Activated CD4-positive, alpha-beta T cell treated with anti-CD3 and anti-CD28 coated beads, Interleukin-2, amount 50 U/mL, for 16 hours (primary cell): Measurements from ENCODE around the gene PLLP.
"Not testable (repeated sequence)": the region's sequence is repeated elsewhere in the genome, so short reads cannot be mapped to it uniquely, and the experiment has no call there.

Source experiments
- DNase-seq: peaks from one replicate; pipeline ENCODE4 v3.0.0-alpha.2; 2020

The PLLP gene

DNA sequence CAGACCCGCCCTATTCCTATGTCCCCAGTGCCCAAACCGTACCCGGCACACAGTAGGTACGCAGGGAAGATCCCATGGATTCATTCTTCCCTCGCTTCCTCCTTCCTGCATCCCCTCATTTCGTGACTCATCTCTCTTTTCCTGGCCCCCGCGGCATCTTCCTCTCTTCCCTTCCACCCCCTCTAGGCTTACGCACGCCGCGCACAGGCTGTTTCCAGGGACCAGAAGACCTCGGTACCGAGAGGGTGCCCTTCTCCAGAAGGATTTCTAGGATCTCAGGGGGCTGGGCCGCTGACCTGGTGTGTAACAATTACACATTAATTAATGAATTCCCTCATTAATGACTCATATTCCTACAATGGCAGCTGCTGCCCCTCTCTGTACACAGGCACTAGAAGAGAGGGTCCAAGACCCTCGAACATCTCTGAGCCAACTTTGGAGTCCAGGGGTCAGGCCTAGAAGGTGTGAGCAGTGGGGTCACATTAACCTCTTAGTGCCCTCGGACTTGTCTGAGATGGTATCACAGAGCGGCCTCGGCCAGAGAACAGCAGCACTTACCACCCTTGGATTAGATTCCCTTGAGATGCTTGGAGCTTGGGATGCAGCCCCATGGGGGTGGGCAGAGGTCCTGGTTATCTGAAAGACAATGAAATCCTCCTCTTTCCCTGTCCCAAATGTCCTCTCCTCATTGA lies 16.8 kb upstream of the PLLP start:
- DNase-seq = no peak

DNA sequence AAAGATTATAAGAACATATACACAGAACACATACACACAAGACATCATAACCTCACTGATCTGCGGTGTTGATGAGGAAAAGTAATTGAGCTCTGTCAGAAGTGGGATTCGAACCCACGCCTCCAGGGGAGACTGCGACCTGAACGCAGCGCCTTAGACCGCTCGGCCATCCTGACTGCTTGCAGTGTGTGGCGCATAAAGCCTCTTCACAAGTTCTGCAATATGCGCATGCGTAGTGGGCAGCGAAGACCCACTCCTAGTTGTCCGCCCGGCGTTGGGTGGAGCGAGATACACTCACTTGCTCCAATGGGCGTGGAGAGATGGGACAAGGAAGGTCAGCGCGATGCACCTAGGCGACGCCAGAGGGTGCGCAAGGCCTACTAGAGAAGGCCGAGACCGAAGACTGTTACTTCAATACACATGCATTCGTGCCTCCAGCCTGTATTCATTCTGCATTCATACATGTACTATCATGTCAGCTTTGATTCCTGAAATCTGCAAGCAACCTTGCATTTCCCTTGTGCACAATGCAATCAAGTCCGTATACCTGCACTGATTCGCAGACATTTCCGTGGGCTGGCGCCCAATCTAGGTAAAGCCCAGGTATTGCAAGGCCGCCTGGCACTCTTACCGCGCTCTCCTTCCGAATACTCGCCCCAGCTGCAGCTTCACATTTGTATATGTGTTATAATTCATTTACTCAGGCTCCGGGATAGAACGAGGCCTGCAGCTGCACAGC lies 16.1 kb upstream of the PLLP start:
- DNase-seq = peak; percentile 99

DNA sequence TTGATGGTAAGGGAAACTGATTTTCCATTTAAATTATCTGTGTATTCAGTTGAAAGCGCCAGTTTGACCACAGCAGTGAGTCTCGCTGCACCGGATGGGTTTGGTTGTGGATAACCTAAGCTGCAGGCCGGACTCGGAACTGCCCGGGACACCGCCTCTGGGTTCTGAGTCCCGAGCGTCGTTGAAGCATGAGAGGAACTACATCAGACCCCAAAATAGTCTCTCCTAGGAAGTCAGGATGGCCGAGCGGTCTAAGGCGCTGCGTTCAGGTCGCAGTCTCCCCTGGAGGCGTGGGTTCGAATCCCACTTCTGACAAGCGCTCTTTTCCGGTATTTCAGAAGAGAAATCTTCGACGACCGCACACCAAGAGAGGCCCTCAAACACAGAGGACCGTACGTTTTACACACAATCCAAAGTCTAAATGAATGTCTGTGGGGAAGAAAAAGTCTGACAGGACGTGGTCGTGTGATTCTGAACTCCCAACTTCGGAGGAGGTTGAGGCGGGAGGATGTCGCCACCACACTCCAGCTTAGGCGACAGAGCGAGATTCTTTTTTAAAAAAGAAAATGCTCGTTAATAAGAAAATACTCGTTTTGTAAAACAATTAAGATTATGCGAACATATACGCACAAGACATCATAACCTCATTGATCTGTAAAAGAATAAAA lies 15.4 kb upstream of the PLLP start:
- DNase-seq = peak; percentile 93

DNA sequence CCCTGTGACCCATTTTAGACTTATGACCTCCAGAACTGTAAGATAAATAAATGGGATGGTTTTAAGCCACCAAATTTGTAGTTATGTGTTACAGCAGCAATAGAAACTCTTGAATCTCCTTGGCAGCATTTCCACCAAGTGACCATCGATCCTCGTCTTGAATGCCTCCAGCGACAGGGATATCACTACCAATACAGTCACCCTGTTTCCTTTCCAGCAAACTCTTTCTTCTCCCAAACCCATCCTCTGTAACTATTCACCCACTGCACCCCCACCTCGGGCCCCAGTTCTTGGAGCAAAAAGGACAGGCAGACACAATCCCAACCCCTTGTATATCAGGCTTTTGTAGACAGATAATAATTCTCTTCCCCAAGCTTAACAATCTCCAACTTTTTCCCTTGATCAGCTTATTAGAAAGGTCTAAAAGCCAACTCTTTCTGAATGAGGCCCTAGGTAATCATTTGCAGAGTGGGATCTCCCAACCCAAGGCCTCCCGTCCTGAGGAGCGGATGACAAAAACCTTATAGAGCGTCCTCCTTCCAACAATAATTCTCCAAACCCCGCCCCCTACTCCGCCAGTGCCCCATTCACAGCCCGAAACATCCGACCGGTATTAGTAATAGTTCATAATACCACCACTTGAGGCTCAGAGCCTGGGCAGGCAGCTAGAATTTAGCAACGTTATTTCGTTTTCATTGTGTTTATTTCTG lies 14.7 kb upstream of the PLLP start:
- DNase-seq = no peak

DNA sequence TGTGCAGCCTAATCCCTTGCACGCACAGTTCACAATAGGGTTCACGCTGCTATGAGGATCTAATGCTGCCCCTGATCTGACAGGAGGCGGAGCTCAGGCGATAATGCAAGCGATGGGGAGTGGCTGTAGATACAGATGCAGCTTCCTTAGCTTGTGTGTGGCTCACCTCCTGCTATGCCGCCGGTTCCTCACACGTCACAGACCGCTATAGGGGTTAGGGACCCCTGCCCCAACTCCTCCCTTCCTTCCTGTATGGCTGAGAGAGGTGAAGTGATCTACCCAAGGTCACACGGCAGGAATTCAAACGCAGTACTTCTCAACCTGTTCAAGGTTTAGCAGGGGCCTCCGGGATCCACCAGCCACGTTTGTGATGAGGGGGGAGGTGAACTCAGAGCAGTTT lies 13.4 kb upstream of the PLLP start:
- peak; percentile 36 for DNase-seq

DNA sequence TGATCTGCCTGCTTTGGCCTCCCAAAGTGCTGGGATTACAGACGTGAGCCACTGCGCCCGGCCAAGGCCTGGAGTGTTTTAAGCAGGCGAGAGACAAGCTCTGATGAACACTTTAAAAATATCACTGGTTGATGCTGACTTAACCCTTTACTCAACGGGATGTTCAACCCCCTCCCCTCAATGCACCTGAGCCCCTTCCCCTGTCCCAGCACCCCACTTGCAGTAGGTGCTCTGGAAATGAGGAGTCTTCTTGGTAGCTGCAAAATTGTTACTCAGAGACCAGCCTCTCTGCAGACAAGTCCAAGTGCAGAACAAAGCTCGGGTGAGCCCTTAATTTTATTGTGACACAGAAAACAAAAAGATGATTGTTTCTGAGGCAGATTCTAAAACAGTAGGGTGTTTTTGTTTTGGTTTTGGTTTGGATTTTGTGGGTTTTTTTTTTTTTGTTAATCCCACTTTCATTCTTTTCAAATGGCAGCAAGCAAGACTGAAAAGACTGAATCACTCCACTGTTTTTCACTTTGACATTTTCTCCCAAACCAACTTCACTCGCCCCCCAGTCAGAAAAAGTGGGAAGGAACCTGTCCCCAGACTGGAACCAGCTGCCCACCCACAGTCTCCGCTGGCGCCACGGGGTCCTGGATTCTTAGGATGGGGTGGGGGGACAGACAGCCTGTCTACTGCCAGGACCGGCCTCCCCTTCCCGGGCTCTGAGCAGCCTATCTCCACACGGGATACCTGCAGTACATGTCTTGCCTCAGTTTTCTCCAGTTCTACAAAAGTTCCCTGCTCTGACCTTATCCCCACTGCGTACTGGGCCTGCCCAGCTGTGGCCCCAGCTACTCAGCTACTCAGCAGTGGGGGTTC lies 5.2 kb upstream of the PLLP start:
- no peak for DNase-seq

DNA sequence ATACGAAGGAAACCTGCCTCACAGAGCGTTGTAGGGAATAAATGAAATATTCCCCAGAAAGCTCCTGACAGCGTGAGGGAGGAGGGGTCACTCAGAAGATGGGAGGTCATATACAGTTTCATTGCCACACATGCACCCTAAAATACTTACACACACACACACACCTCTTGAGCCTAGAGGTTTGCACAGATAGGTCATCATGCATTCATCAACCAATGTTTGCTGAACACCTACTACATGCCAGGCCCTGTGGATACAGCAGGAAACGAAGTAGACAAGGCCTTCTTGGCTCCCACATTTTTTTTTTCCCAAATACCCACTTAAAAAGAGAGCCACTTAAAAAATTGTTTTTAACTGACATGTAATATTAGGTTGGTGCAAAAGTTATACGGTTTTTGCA lies 907 bp upstream of the PLLP start:
- no peak for DNase-seq

DNA sequence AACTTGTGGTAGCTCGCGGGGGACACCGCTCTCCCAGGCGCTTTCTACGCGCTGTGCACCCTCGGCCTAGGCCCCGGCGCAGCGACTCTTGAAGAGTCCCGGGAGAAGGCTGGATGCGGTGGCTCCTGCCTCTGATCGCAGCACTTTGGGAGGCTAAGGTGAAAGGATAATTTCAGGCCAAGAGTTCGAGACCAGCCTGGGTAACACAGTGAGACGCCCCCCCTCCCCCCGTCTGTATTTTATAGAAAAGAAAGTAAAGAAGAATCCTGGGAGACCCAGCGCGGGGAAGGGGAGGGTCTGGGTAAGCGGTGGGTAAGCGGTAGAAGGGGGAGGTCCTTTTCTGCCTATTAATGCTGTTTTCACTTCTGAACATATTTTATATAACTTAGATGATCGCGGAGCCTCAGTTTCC lies 486 bp upstream of the PLLP start:
- no peak for DNase-seq

DNA sequence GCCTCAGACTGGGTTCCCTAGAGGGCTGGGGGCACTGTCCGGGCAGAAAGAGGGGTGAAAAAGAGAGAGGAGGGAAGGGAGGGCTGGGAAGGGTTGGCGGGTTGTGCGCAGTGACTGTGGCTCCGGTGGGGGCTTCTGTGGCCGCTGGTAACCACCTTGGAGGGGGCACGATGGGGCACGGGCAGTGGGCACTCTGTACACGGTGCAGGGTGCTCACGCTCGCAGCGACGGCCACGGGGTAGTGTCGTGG lies 588 bp downstream of the PLLP start:
- DNase-seq = no peak

DNA sequence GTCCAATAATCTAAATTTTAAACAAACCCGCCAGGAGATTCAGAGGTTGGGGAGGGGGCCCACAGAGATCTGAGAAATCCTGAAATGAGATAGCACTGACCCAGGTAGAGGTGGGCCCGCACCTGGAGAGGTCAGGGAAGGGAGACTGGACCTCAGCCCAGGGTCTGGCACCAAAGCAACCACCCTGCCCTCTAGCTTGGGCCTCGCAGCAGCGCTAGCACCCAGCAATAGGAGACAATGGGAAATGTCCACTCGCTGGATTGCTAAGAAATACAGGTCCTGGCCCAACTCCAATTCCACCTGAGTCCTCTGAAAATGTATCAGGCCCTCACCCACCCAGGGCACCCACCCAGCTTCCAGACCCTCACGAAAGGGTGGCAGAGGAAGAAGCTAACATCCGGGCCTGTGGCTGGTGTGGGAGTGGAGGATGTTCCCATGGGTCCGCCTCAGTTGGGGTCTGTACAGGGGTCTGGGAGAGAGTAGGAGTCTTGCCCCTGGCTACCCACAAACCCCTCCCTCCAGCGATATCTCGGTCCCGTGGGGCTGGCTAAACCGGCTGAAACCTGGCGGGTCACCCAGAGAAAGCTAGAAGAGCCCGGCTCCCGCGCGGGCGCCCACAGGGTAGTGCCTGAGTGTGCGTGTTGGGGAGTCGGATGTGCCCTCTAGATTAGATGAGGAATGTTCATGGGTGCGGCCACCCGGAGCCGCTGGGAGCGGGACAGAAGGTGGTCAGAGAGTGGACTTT lies 1.1 kb downstream of the PLLP start:
- DNase-seq = no peak

DNA sequence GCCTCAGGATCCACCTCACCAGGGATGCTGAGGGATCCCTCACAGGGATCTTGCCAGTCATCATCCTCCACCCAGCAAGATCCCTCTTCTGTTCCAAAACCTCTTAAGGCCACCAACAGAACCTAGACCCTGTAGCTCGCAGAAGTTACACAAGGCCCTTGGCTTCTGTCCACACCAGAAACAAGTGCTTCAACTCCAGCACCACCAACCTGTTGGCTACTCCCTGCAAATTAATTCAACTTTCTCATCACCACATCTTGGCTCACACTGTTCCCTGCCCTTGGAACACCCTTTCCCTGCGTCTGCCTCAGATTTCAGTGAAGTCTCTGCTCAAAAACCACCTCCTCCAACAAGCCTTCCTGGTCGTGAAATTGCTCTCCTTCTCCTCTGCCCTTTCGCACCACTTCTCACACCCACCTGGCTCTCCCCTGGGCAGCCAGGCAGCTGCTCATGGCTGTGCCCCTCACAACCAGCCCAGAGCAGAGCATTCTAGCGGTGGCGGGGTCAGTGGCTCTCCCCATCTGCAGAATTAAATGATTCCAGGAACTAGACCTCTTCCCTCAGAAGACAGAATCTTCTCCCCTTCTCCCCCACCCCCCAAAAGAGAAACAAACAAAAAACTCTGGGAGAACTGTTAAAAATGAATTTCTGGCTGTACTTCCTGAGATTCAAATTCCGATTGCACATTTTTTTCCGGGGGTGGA lies 1.8 kb downstream of the PLLP start:
- no peak for DNase-seq

DNA sequence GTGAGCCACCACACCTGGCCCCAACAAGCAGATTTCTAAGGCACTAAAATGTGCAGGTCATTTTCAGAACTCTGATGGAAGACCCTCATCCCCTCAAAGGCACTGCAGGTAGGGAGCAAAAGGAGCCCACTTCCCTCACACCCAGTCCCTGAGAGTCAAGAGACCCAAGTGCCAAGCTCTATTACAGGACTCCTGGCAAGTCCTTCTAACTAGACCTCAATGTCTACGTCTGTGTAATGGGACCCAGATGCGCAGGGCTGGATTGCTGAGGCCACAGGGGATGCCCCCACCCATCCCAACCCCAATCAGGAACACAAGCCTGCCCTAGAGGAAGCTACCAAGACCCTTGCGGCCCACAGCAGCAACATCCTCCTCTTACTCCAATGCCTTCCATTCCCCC lies 2.7 kb downstream of the PLLP start:
- no peak for DNase-seq

DNA sequence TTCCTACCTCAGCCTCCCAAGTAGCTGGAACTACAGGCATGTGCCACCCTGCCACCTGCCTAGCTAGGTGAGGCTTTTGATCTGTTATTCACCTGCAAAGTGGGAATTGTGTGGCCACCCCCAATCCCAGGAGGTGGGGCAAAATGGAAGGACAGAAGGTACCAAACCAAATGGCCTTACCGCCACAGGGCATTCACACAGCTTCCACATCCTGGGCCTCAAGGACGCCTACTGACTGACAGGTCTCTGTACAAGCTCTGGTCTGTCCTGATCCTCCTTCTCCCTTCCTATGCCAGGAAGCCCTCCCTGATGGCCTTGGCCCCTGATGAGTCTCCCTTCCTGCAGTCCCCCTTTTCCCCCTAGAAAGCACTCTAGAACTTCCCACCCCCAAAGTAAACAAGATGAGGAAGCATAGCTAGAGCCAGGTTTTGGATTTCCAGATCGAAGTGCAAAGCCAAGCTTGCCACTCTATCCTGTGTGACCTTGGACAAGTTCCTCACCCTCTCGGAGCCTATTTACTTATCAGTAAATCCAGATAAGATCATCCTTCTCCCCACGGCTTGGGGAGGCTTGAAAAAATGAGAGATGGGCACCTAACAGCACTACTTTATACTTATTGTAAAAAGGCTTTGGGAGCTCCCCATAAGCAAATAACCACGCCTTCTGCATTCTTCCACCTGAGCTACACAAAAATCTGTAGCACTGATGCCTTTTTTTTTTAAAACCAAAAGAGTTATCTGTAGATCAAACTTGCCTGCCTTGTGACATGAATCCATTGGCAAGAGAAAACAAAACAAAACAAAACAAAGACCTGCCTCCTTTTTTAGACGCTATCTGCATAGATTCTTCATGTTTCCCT lies 4.5 kb downstream of the PLLP start:
- DNase-seq = no peak

DNA sequence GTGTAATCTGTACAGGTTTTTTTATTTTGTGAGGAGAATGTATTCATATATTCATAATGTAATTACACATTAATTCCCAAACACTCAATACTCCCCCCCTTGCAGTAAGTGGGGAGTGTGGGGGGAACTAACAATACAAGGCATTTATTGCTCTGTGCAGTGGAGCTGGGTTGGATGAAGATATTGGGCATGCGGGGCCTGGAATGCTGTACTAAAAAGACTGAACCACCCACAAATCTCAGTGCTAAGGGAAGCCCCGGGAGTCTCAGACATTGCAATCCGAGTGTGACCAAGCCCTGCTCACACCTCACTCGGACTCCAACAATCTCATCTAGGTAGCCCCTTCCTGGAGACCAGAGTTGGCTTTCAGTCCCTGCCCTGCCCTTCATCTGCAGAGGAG lies 6.0 kb downstream of the PLLP start:
- no peak for DNase-seq

DNA sequence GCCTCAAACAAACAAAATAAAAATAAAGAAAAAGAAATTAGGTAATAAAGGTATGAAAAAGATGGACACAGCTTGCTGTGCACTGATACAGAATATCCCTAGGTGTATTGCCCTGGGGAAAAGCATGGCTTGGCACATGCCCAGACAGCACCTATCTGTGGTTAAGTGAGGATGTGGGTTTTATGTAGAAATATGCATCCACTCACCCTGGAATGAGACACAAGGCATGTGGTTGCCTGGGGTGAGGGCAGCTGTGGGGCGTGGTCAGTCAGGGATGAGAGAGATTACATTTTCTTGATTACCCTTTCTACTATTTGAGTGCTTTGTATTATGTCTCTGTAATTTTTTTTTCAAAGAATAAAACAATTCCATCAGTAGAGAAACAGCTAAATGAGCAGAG lies 6.9 kb downstream of the PLLP start:
- DNase-seq = peak; percentile 65

DNA sequence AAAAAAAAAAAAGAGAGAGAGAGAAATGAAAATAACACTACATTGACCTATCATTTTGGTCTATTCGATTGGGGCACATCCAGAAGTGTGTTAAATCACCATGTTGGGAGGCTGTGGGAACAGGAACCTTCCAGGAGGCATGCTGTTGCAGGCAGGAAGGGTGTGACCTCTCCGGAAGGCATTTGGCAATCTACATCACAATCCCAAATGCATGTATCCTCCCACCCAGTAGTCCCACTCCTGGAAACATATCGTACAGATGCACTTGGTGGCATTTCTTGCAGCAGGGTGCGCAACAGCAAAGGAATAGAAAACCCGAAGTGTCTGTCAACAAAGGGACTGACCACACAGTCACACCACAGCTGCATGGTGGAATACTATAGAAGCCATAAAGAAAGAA lies 7.9 kb downstream of the PLLP start:
- no peak for DNase-seq

DNA sequence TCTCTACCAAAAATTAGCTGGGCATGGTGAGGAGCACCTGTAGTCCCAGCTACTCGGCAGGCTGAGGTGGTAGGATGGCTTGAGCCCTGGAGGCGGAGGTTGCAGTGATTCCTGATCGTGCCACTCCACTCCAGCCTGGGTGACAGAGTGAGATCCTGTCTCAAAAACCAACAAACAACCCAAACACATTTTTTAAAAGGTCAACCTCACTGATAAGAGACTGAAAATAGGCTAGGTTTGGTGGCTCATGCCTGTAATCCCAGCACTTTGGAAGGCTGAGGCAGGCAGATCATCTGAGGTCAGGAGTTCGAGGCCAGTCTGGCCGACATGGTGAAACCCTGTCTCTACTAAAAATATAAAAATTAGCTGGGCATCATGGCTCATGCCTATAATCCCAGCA lies 8.5 kb downstream of the PLLP start:
- DNase-seq = not testable (repeated sequence)

DNA sequence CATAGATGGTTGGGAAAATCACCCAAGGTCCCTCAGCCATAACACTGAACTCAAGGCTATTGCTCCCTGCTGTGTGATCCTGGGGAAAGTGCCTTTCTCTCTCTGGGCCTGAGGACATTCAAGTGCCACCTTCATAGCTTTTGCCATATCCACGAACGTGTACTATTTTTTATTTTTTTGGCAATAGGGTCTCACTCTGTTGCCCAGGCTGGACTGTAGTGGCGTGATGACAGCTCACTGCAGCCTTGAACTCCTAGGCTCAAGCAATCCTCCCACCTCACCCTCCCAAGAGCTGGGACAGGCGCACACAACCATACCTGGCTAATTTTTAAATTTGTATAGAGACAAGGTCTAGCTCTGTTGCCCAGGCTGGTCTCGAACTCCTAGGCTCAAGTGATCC lies 10.6 kb downstream of the PLLP start:
- no peak for DNase-seq

DNA sequence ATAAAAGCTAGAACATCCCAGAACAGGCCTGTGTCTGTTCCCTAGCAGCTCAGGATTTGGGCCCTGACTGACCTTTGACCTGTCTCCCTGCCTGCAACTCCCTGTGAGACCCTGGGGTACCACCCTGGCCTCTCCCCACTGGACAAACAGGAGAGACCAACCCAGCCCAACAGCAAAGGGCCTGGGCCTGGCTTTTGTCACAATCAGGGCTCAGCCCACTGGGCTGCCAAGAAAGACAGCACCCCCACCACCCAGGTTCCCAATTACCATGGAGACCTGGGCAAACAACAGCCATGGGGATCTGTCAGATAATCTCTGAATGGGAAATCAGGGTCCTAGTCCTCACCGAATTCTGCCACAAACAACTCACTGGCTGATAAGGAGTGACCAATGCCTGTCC lies 11.1 kb downstream of the PLLP start:
- DNase-seq = no peak

DNA sequence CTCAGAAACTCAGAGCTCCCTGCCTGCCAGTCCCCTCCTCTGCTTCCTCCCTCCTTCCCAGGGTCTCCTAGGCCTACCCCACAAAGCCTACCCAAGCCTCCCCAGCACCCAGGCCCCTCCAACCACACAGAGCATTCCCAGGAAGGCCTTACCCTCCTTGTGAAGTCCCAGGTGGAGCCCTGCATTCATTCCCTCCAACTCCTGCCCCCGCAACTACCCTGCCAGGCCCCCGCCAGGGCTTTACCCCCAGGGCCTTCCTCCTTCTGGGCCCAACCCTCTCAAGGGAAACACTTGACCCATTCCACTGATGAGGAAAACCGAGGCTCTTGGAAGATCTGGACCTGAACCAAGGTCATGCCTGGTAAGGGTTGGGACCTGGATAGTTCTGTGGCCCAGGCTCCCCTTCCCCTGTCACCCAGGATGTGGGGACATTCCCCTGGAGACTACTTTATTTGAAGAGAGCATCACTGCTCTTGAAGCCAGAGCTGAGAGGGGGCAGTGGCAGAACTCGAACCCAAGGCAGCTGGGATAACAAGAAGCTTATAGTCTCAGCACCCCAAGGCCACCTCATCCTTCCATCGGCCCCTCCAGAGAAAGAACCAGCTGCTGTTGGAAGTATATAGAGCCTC lies 12.5 kb downstream of the PLLP start:
- DNase-seq = no peak
